Myocyte (in vitro differentiated cells): ENCODE results near the gene ARHGAP6. TPM values are rescaled to one million over a fixed set of nuclear protein-coding genes. Genes with fewer than 3 reads are reported as not detected.

Experiments used
- microRNA-seq: library from miRNA; unstranded; fragments of <30 nt; microRNA quantifications from one replicate; pipeline ENCODE4, GENCODE V29; 2016
- total RNA-seq: library from RNA; depleted of rRNA; stranded (reverse); fragments of >200 nt; gene quantifications from 2 replicates; pipeline ENCODE4 v1.2.3, GENCODE V29; 2014

The ARHGAP6 gene
- total RNA-seq, 1 donor from 2014 or later, result 18.1 TPM

Small RNA genes within 50 kb of the gene (microRNA-seq; reads per million reads assigned to microRNA genes)
- gene MIR548AX, result 1.5 reads per million

Other genes with a start within 250 kb of the ARHGAP6 start
- gene MSL3, start 92.3 kb upstream of the ARHGAP6 start, total RNA-seq, result 19.5 and 31.2 TPM in 2 replicates